TTC549 (cell line): ENCODE results near the gene BMP6.
"Not testable (repeated sequence)": the region's sequence is repeated elsewhere in the genome, so short reads cannot be mapped to it uniquely, and the experiment has no call there.

ENCODE experiments used
- FAIRE-seq: peaks from 2 replicates; lab custom pipeline; 2012; peaks lifted over from hg19 to GRCh38; lab: Jason Lieb, UNC

Gene BMP6

GRCh38 chr6:7794509-7794908 lies 68.6 kb downstream of the BMP6 start:
- FAIRE-seq, result no peak

GRCh38 chr6:7797386-7797785 lies 71.5 kb downstream of the BMP6 start:
- no peak for FAIRE-seq

GRCh38 chr6:7798751-7799150 lies 72.9 kb downstream of the BMP6 start:
- FAIRE-seq, result no peak

GRCh38 chr6:7802662-7803061 lies 76.8 kb downstream of the BMP6 start:
- FAIRE-seq, result no peak

GRCh38 chr6:7803214-7803613 lies 77.3 kb downstream of the BMP6 start:
- FAIRE-seq, result no peak

GRCh38 chr6:7805078-7805849 lies 79.4 kb downstream of the BMP6 start:
- no peak for FAIRE-seq

GRCh38 chr6:7805850-7806214 lies 79.9 kb downstream of the BMP6 start:
- FAIRE-seq, result no peak

- no peak for FAIRE-seq
Observed at GRCh38 chr6:7806711-7807110, 80.8 kb downstream of the BMP6 start.

- FAIRE-seq, result no peak
Observed at GRCh38 chr6:7809346-7809745, 83.4 kb downstream of the BMP6 start.

- FAIRE-seq, result no peak
Observed at GRCh38 chr6:7811441-7811840, 85.5 kb downstream of the BMP6 start.

GRCh38 chr6:7812623-7813022 lies 86.7 kb downstream of the BMP6 start:
- no peak for FAIRE-seq

GRCh38 chr6:7813193-7813592 lies 87.3 kb downstream of the BMP6 start:
- no peak for FAIRE-seq

GRCh38 chr6:7813704-7814103 lies 87.8 kb downstream of the BMP6 start:
- no peak for FAIRE-seq

GRCh38 chr6:7815716-7816115 lies 89.8 kb downstream of the BMP6 start:
- FAIRE-seq, result no peak

- not testable (repeated sequence) for FAIRE-seq
Observed at GRCh38 chr6:7817184-7817583, 91.3 kb downstream of the BMP6 start.

GRCh38 chr6:7818257-7819214 lies 92.6 kb downstream of the BMP6 start:
- no peak for FAIRE-seq

GRCh38 chr6:7819431-7820015 lies 93.6 kb downstream of the BMP6 start:
- no peak for FAIRE-seq

GRCh38 chr6:7820288-7820835 lies 94.5 kb downstream of the BMP6 start:
- FAIRE-seq, result no peak

- FAIRE-seq, result no peak
Observed at GRCh38 chr6:7821426-7821825, 95.5 kb downstream of the BMP6 start.

GRCh38 chr6:7823552-7823951 lies 97.7 kb downstream of the BMP6 start:
- no peak for FAIRE-seq

- no peak for FAIRE-seq
Observed at GRCh38 chr6:7825986-7826385, 100.1 kb downstream of the BMP6 start.

GRCh38 chr6:7827142-7827541 lies 101.2 kb downstream of the BMP6 start:
- no peak for FAIRE-seq

- no peak for FAIRE-seq
Observed at GRCh38 chr6:7828124-7828523, 102.2 kb downstream of the BMP6 start.
